Panc1 (cell line): ENCODE results near the gene TEDC2.

Experiments
- CTCF ChIP-seq: fragments of 450-650 bp; IDR thresholded peaks from 2 replicates; pipeline ENCODE4 v1.5.1; 2017; ENCODE audit warnings: mild to moderate bottlenecking
- TCF7L2 ChIP-seq: IDR thresholded peaks from 2 replicates; pipeline ENCODE4 v1.6.1; 2011; ENCODE audit warnings: mild to moderate bottlenecking, low read depth, low read length, inconsistent platforms

- TF ChIP-seq CTCF (no peak), TCF7L2 (no peak)
Observed at GRCh38 chr16:2508722-2509400, 49.0 kb downstream of the TEDC2 start.
